HG03159 (cell line): Measurements from ENCODE around the gene PEDS1.
A peak's percentile ranks its signal among the peaks of the same experiment; 100 is the strongest.
"Not testable (repeated sequence)": the region's sequence is repeated elsewhere in the genome, so short reads cannot be mapped to it uniquely, and the experiment has no call there.

Source experiments
- ATAC-seq: cut with Tn5 transposase; IDR thresholded peaks from one replicate; pipeline ENCODE4 v1.9.1; 2021; ENCODE audit warnings: mild to moderate bottlenecking, moderate library complexity; ENCODE audit not compliant: unreplicated experiment

Gene PEDS1

DNA sequence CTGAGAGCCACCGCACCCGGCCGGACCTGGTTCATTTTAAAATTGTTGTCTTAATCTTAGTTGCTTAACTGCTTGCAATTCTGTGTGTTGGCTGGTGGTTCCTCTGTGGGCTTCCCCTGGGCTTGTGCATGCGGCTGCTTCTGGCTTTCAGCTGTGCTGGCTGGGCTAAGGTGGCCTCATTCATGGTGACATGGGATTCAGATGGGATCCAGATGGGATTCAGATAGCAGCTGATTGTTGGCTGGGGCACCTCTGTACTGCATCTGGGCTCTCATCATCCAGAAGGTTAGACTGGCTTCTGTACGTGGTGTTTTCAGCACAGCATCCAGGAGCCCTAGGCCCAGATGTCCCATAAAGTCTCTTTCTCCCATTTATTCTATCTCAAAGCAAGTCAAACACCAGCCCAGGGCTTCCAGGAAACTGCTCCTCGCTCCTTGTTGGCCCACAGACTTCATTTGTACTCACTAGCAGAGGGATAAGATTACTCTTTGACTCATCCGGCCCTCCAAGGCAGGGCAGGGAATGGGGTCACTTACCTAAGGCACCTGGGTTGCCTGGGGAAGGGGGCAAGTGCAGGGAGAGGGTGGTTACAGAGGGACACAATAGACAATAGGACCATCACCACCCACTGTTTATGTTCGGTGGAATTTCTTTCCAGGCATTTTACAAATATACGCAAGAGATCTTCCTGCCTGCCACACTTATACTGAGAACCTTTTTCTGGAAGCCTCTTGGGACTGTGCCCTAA is 10.2 kb upstream of the PEDS1 start:
- ATAC-seq = no peak

DNA sequence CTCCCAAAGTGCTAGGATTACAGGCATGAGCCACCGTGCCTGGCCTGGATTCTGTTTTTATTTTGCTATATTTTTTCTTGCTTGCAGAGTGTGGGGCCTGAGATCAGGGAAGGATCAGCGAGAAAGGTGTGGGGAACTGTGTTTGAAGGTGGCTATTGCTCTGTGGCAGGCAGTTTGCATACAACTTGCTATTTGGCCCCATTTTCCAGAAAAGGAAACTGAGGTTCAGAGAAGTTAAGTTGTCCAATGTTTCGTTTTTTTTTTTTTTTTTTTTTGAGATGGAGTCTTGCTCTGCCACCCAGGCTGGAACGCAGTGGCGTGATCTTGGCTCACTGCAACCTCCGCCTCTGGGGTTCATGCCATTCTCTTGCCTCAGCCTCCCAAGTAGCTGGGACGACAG is 8.0 kb upstream of the PEDS1 start:
- ATAC-seq = not testable (repeated sequence)

DNA sequence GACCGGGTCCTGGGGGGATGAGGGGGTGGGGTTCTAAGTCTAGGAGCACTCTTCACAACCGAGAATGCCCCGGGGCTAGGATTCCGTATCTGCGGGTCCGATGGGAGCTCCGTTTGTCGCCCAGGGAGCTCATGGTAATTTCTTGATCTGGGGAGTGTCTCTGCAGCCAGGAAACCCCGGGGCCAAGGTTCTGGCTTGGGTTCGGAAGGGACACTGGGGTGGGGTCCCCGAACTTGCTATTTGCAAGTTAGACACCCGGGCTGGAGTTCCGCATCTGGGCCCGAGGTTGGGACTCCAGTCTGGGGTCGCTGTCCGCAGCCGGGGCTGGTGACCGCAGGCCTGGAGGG is 397 bp downstream of the PEDS1 start:
- no peak for ATAC-seq

DNA sequence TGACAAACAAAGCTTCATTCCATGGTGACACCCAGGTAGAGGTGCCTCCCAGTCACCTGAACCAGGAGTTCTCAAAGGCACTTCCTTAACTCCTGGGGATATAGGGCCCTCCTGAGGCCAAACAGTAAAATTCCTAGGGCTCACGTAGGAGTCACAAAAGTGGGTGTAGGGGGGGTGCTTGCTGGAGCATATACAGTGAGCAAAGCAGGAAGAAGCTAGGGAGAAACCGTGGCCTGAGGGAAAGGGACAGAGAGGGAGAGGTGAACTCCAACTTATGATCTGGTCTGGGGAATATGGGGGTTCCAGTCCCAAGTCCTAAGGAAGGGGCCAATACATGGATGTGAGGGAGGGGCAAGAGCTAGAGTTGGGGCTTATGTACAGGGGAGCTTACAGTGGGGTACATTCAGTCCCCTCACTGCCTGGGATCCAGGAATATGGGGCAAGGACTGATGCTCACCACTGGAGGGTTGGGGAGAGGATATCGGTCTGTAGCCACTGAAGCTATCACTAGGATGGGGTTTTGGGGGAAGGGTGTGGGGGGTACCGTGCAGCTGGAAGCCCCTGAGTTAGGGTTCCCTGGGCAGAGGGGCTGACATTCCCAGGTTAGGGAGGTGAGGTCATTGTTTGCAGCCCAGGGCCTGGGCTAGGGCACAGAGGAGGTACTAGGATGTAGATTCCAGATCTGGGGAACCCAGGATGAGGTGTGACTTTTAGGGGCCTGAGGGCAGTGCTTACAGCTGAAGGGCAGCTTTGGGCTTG is 950 bp downstream of the PEDS1 start:
- no peak for ATAC-seq

- no peak for ATAC-seq
These were observed 2.3 kb downstream of the PEDS1 start for GRCh38 chr20:50151034-50151743.

DNA sequence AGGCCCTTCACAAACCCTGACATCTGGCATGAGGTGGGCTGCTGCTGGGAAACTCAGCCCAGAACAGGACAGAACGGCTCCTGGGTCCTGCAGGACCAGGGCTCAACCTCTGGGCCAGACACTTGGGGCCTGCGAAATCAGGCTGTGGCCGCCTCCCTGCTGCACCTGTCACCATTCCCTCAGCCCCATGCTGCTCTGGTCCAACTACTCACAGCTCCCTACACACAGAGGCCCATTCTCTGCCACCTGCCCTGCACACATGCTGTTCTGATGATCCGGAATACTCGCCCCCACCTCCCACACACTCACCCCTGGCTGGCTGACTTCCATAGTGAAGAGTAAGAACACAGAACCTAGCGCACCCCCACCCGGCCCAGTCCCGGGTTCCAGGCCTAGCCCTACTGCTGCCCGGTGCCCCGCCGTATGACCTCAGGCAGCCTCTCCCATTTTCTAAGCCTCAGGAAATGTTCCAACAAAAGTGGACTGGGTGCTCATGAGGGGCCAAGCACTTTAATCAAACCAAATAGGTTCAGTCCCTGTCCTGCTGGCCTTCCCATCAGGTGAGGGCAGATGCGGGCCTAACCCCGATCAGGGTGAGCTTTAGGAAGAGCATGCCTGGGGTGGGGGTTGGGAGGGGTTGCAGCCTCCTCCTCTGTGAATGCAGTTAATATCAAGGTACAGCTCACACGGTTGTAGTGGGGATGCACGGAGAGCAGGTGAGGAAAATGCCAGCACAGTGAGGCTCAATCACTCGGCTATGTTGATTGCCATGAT is 3.9 kb downstream of the PEDS1 start:
- ATAC-seq = no peak

- peak; percentile 55 for ATAC-seq
These were observed 6.5 kb downstream of the PEDS1 start for GRCh38 chr20:50146732-50147662.

DNA sequence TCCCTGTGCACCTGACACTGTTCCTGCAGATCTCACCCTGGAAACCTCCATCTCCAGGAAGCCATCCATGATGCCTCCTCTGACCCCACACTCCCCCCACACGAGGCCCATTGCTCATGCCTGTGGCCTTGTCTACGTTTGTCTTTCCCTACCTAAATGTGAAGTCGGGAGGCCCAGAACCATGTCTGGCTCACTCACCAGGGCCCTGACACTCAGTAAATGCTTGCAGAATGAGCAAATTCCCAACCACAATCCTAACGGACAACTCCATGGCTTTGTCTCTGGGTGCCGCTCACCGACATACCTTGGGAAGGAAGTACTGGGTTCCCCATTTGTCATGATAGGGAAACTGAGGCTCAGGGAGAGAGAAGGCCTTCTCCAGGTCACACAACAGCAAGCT is 7.3 kb downstream of the PEDS1 start:
- ATAC-seq = no peak

DNA sequence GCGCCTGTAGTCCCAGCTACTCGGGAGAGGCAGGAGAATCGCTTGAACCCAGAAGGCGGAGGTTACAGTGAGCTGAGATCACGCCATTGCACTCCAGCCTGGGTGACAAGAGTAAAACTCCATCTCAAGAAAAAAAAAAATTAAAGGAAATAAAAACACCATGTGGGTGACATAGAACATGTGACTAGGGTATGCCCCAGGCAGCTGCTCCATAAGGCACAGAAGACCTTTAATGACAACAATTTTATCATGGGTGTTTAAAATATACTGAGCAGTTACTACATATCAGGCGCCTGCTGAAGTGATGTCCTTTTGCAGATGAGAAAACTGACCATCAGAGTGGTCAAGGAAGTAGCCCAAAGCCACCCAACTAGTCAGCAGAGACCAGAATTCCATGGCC is 8.0 kb downstream of the PEDS1 start:
- ATAC-seq = no peak

DNA sequence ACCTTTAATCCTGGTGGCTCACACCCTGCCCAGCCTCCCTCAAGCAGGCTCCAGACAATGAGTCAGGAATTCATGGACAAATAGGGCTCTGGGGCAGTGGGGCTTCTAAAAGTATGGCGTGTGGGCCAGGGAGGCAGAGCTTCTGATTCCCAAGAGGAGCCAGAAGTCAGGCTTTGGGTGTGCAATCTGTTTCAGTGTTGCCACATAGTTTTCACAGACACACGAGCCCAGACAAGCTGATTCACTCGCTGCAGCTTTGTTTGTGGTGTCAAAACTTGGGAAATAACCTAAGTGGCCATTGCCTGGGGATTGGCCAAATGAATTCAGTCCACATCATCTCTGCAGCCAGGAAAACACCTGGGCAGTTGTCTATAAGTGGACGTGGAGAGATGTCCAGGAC is 9.2 kb downstream of the PEDS1 start:
- no peak for ATAC-seq

DNA sequence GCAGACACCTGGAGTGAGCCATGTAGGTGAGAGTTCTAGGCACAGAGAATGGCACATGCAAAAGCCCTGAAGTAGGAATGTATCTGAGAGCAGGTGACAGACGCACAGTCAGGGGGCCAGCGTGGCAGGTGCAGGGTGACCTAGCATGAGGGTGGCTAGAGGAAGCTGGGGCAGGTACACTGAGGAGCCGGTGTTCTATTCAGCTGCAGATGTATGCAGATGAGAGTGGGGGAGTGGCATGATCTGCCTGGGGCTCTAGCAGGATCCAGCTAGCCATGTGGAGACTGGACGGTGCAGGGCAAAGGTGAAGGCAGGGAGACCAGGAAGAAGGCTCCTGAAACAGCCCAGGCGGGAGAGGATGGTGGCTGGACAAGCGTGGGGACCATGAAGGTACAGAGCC is 10.7 kb downstream of the PEDS1 start:
- no peak for ATAC-seq

DNA sequence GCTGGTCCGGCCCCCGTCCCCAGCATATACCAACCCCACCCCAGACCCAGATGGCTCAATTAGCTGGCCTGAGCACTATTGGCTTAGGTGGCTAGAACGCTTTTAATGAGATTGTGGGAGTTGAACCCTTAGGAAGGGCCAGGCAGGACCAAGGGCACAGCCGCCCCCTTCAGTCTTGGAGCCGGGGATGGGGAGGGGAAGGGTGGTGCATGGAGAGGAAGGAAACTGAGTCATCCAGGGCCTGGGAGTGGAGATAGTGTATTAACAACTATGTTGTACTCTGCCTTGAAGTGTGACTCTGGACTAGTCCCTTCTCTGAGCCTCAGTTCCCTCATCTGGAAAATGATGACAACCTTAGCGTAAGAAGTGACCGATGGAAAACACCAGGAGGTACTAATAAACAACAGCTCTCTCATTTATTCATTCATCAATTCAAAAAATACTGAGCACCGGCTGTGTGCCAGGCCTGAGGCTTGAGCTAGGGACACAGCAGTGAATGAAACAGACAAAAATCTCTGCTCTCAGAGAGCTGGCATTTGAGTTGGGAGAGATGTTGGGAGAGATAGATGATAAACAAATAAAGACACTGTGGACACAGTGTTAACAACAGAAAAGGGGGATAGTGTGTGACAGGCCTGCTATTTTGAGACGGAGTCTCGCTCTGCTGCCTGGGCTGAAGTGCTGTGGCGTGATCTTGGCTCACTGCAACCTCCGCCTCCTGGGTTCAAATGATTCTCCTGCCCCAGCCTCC is 11.5 kb downstream of the PEDS1 start:
- no peak for ATAC-seq

GRCh38 chr20:50141018-50141675 is 12.4 kb downstream of the PEDS1 start:
- ATAC-seq = no peak

DNA sequence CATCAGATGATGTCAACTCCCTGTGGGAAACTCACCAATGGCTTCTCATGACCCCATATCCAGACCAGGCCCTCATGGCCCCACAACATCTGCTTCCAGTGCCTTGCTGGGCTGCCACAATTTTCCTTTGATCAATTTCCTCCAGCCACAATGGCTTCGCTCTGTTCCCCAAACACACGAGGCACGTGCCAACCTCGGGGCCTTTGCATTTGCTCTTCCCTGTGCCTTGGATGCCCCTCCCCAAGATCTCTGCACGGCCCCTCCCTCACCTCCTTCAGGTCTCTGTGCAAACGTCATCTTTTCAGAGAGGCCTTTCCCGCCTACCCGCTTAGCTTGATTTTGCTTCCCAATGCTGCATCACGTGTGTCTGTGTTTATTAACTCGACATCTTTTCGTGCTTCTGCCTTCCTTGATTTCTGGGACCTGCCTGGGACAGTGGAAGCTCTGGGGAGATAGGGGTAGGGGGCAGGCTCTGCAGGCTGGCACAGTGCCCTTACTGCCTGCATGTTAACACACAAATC is 13.1 kb downstream of the PEDS1 start:
- ATAC-seq = no peak

DNA sequence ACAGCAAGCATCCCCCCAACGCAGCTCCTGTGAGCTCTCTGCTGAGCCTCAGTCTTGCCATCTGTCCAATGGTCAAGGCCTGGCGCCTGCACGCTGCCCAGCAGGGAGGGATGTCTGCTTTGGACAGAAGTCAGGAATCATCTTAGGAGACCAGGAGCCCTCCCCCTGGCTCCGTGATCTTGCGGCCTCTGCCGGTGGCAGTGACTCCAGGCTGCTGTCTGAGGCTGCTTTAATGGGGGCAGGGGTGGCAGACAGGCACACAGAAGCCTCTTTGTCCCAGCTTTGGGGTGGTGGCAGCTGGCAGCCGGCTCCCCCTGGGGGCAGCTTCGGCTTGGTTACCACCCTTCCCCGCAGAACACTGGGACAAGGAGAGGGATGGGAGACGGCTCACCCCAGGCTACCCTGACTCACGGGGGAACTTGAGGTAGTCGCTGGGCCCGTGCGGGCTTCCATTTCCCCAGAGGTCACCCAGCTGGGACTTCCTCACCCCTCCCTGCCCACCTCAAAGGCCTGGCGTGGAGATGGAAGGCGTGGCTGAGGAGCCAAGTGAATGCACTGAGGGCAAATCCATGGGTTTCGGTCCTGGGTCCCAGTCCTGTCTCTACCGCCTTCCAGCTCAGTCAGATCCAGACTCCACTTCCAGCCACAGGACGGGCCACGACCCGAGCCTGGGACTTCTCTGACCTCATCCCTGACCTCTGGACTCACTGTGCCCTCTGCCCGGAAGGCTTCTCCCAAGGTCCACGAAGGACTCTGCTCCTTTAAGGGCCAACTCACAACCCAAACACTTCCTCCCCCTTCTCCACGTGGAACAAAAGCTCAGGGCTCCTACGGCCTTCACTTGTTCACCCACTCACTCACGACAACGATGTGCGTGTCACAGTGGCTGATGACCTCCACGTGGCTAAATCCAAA is 14.8 kb downstream of the PEDS1 start:
- no peak for ATAC-seq

GRCh38 chr20:50138120-50138478 is 15.4 kb downstream of the PEDS1 start:
- no peak for ATAC-seq

DNA sequence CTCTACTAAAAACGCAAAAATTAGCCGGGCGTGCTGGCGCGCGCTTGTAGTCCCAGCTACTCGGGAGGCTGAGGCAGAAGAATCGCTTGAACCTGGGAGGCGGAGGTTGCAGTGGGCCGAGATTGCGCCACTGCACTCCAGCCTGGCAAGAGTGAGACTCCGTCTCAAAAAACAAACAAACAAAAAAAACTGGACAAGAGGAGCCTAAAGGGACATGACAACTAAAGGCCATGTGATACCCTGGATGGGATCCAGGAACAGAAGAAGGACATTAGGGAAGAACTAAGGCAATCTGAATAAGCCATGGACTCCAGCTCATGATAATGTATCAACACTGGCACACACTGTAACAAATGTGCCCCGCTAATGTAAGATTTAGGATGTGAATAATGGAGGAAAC is 15.8 kb downstream of the PEDS1 start:
- not testable (repeated sequence) for ATAC-seq
